SK-N-SH (cell line): ENCODE data around the gene RNF19B. TPM values are rescaled to one million over a fixed set of nuclear protein-coding genes. Genes with fewer than 3 reads are reported as not detected.
A peak's percentile ranks its signal among the peaks of the same experiment; 100 is the strongest.

Experiments used
- CTCF ChIA-PET: fragments of 300-600, 350-600 bp; formaldehyde crosslinking; extraction: SDS; loops from one replicate; lab custom pipeline; 2021; lab: Yijun Ruan, JAX
- POLR2A ChIA-PET: fragments of 350-600 bp; sonication (Branson Sonifier 250); formaldehyde crosslinking; extraction: SDS; loops from one replicate; lab custom pipeline; 2020; ENCODE audit warnings: antibody characterized with exemption, inconsistent platforms; lab: Yijun Ruan, JAX
- DNase-seq: peaks from one replicate; pipeline ENCODE4 v3.0.0; 2012
- H2AFZ ChIP-seq: fragments of 200-600 bp; sonication (generic); 2 replicates; pipeline ENCODE4 v1.8.1; 2016; ENCODE audit warnings: antibody characterized with exemption, mild to moderate bottlenecking, low read depth
- H3F3A ChIP-seq: fragments of 200-600 bp; sonication (generic); replicated peaks from 2 replicates; pipeline ENCODE3; 2016; ENCODE audit warnings: antibody characterized with exemption, mild to moderate bottlenecking; ENCODE audit not compliant: insufficient read depth
- H3K27ac ChIP-seq, 2 experiments: fragments of 200-500 bp in 1 of 2; fragments of 200-600 bp in 1 of 2; sonication (Bioruptor generic) in 1 of 2; sonication (generic), shearing (Covaris generic) in 1 of 2; 2 replicates each; pipeline versions ENCODE4 v1.5.1 to v1.6.1; 2014 to 2016; ENCODE audit warnings: low read depth in 2 of 2, inconsistent platforms in 1 of 2, low read length in 1 of 2, mild to moderate bottlenecking in 1 of 2, mixed read lengths in 1 of 2
- H3K27me3 ChIP-seq: fragments of 200-600 bp; sonication (generic), shearing (Covaris generic); 2 replicates; pipeline ENCODE4 v1.6.1; 2016; ENCODE audit warnings: mixed run types; ENCODE audit not compliant: insufficient read depth
- H3K36me3 ChIP-seq, 2 experiments: fragments of 200-500 bp in 1 of 2; fragments of 200-600 bp in 1 of 2; sonication (Bioruptor generic) in 1 of 2; sonication (generic) in 1 of 2; replicated peaks in 1 of 2; 2 replicates each; pipeline versions ENCODE3 to v1.5.1; 2014 to 2016; ENCODE audit warnings: low read length in 1 of 2, mild to moderate bottlenecking in 1 of 2; ENCODE audit not compliant: insufficient read depth in 2 of 2, control insufficient read depth in 1 of 2
- H3K4me1 ChIP-seq, 2 experiments: fragments of 200-500 bp in 1 of 2; fragments of 200-600 bp in 1 of 2; sonication (Bioruptor generic) in 1 of 2; sonication (generic), shearing (Covaris generic) in 1 of 2; 2 replicates each; pipeline versions ENCODE4 v1.5.1 to v1.6.1; 2014 to 2016; ENCODE audit warnings: low read depth in 1 of 2, low read length in 1 of 2, mixed run types in 1 of 2; ENCODE audit not compliant: insufficient read depth in 2 of 2, control insufficient read depth in 1 of 2
- H3K4me2 ChIP-seq: fragments of 200-600 bp; sonication (generic), shearing (Covaris generic); 2 replicates; pipeline ENCODE4 v1.6.1; 2017; ENCODE audit warnings: mixed run types
- H3K4me3 ChIP-seq, 2 experiments: fragments of 200-500 bp in 1 of 2; fragments of 200-600 bp in 1 of 2; sonication (Bioruptor generic) in 1 of 2; sonication (generic), shearing (Covaris generic) in 1 of 2; 2 replicates each; pipeline versions ENCODE4 v1.5.1 to v1.8.1; 2014 to 2016; ENCODE audit warnings: low read depth in 2 of 2, inconsistent platforms in 1 of 2, low read length in 1 of 2, mild to moderate bottlenecking in 1 of 2, mixed read lengths in 1 of 2, moderate library complexity in 1 of 2
- H3K79me2 ChIP-seq: fragments of 200-600 bp; sonication (generic); 2 replicates; pipeline ENCODE4 v1.8.1; 2017; ENCODE audit warnings: mild to moderate bottlenecking; ENCODE audit not compliant: insufficient read depth
- H3K9ac ChIP-seq: fragments of 200-600 bp; sonication (generic); 2 replicates; pipeline ENCODE4 v1.6.1; 2017; ENCODE audit warnings: mixed run types
- H3K9me2 ChIP-seq: fragments of 200-600 bp; sonication (generic); 2 replicates; pipeline ENCODE4 v1.6.1; 2017; ENCODE audit warnings: mixed run types
- H3K9me3 ChIP-seq: fragments of 200-600 bp; sonication (generic); 2 replicates; pipeline ENCODE4 v1.6.1; 2017; ENCODE audit warnings: mixed run types, mild to moderate bottlenecking, moderate library complexity
- H4K20me1 ChIP-seq: fragments of 200-600 bp; sonication (generic); 2 replicates; pipeline ENCODE4 v1.6.1; 2017; ENCODE audit warnings: mild to moderate bottlenecking, mixed run types; ENCODE audit not compliant: insufficient read depth
- CTCF ChIP-seq: fragments of 200-600 bp; sonication (generic); IDR thresholded peaks from 2 replicates; pipeline ENCODE4 v1.6.1; 2017; ENCODE audit warnings: antibody characterized with exemption, mild to moderate bottlenecking, moderate library complexity
- EP300 ChIP-seq, 2 experiments: IDR thresholded peaks; 2 replicates each; pipeline versions ENCODE4 v1.4.0 to v1.6.1; 2012; ENCODE audit warnings: borderline replicate concordance in 1 of 2, low read depth in 1 of 2, low read length in 1 of 2
- FOXM1 ChIP-seq: IDR thresholded peaks from 2 replicates; pipeline ENCODE4 v1.4.0; 2012; ENCODE audit warnings: low read depth, mild to moderate bottlenecking
- GABPA ChIP-seq: IDR thresholded peaks from 2 replicates; pipeline ENCODE4 v1.4.0; 2012; ENCODE audit warnings: low read depth, mild to moderate bottlenecking
- GATA2 ChIP-seq: sonication (generic); formaldehyde crosslinking; IDR thresholded peaks from 2 replicates; pipeline ENCODE4 v1.5.0; 2020; ENCODE audit warnings: mild to moderate bottlenecking, missing genetic modification reagents
- POLR2AphosphoS5 ChIP-seq: IDR thresholded peaks from 2 replicates; pipeline ENCODE4 v1.6.1; 2012; ENCODE audit warnings: low read depth, low read length
- RAD21 ChIP-seq: IDR thresholded peaks from 2 replicates; pipeline ENCODE4 v1.6.1; 2012; ENCODE audit warnings: mild to moderate bottlenecking, low read length
- RCOR1 ChIP-seq: fragments of 150-350 bp; IDR thresholded peaks from 2 replicates; pipeline ENCODE4 v1.6.1; 2017; ENCODE audit warnings: antibody characterized with exemption, low read length
- RXRA ChIP-seq: IDR thresholded peaks from 2 replicates; pipeline ENCODE4 v1.4.0; 2012; ENCODE audit warnings: low read depth, mild to moderate bottlenecking, borderline replicate concordance
- USF1 ChIP-seq: IDR thresholded peaks from 2 replicates; pipeline ENCODE4 v1.4.0; 2012; ENCODE audit warnings: low read depth, borderline replicate concordance
- ZBTB33 ChIP-seq: IDR thresholded peaks from 2 replicates; pipeline ENCODE4 v1.4.0; 2012; ENCODE audit warnings: low read depth, borderline replicate concordance
- WGBS: methylation state at CpG from one replicate; pipeline ENCODE4 v1.1.6; 2017; ENCODE audit warnings: low lambda C conversion rate; 5-methylcytosine and 5-hydroxymethylcytosine counted together
- polyA plus RNA-seq, 3 experiments: library from polyadenylated mRNA; depleted of rRNA; stranded (reverse); fragments of >200 nt; gene quantifications; 2 replicates each; pipeline ENCODE4 v1.2.3, GENCODE V29; 2012
- TF ChIP-seq, protein P1 (sequence below): IDR thresholded peaks from 2 replicates; pipeline ENCODE4 v1.4.0; 2012; ENCODE audit warnings: low read depth
- TF ChIP-seq, protein P2 (sequence below): fragments of 150-350 bp; IDR thresholded peaks from 2 replicates; pipeline ENCODE4 v1.6.1; 2017; ENCODE audit warnings: antibody characterized with exemption, low read length, low read depth, borderline replicate concordance

The RNF19B gene
- polyA plus RNA-seq, 1 of the 3 experiments (the other 2 are of a cell fraction): 20.1 TPM

DNA sequence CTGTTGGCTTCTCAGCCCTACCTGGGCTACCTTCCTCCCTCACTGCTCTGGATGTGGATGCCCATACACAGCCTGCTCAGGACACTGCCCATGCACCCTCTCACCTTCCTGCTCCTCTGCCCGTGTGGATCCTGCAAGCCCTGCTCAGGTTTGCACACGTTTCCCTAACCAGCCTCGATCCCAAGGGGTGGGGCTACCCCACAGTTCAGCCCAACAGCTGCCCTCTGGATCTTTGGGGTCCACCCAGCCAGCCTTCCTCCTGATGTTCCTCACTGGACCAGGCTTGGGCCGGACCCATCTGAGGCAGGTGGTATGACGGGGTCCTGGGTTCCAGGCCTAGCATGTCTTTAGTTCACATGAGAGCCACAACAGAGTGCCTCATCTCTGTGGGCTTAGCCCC is 68.2 kb downstream of the RNF19B start (continued):
- TF ChIP-seq ZBTB33 (no peak), GATA2 (CRISPR knock-in tag) (no peak), POLR2AphosphoS5 (no peak), RXRA (no peak), EP300 (IDR thresholded peaks at IDR 0.05; ENCODE audit: borderline replicate concordance in 1 of 2, low read depth in 1 of 2, low read length in 1 of 2) (no peak), USF1 (no peak)
- TF ChIP-seq, protein P1, sequence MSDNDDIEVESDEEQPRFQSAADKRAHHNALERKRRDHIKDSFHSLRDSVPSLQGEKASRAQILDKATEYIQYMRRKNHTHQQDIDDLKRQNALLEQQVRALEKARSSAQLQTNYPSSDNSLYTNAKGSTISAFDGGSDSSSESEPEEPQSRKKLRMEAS: no peak
- TF ChIP-seq, all 33 proteins: peak for 0

- H4K20me1 ChIP-seq: no peaks in the 10 kb centered on the region
- no peak overlapping the region for H2AFZ ChIP-seq
- H3K27ac ChIP-seq: no peak overlapping the region
- H3K9me2 ChIP-seq: no peaks in the 10 kb centered on the region
- 0 out of 2 replicates have a peak, but pooled peaks cover 3% of the 10 kb centered on the region for H3K27me3 ChIP-seq
- DNase-seq: peak; percentile 30
- no peak for TF ChIP-seq POLR2AphosphoS5
- TF ChIP-seq FOXM1: no peak
- no peak for TF ChIP-seq GATA2 (CRISPR knock-in tag)
- TF ChIP-seq CTCF: no peak
- no peak for TF ChIP-seq RCOR1
- no peak for TF ChIP-seq RAD21
- TF ChIP-seq, protein P2, sequence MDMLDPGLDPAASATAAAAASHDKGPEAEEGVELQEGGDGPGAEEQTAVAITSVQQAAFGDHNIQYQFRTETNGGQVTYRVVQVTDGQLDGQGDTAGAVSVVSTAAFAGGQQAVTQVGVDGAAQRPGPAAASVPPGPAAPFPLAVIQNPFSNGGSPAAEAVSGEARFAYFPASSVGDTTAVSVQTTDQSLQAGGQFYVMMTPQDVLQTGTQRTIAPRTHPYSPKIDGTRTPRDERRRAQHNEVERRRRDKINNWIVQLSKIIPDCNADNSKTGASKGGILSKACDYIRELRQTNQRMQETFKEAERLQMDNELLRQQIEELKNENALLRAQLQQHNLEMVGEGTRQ: no peak
- no peak for TF ChIP-seq GABPA
- peaks cover 0 to 6% of the 10 kb centered on the region in 2 experiments; a peak in 1 of 4 replicates for H3K4me1 ChIP-seq
- H3K9me3 ChIP-seq: no peaks in the 10 kb centered on the region
- no peaks in the 10 kb centered on the region for H3K79me2 ChIP-seq
- H3K36me3 ChIP-seq: no peaks in the 10 kb centered on the region
- ChIA-PET POLR2A (no interaction called here), CTCF (interaction anchor here (1.4 to 3.6 kb wide), 4 partner anchors 10 to 188 kb away, joined by 5 to 19 read pairs (median 12); partner anchors contain the start of gene HPCA)
- WGBS: 90% methylated on average over 18 of the region's 26 CpGs
- no peak overlapping the region for H3K4me3 ChIP-seq
- H3K9ac ChIP-seq: no peak overlapping the region
- H3K4me2 ChIP-seq: no peak overlapping the region
- H3F3A ChIP-seq: peaks cover 4% of the 10 kb centered on the region
Measured at GRCh38 chr1:32895325-32896215, 69.0 kb downstream of the RNF19B start.
